Ishikawa (cell line): ENCODE results near the gene ISOC1.

Source experiments
- CREB1 ChIP-seq: IDR thresholded peaks from 2 replicates; pipeline ENCODE4 v1.6.1; 2012; ENCODE audit warnings: low read depth
- EP300 ChIP-seq: IDR thresholded peaks from 2 replicates; pipeline ENCODE4 v1.6.1; 2012; ENCODE audit warnings: borderline replicate concordance
- RAD21 ChIP-seq: IDR thresholded peaks from 2 replicates; pipeline ENCODE4 v1.6.1; 2012; ENCODE audit warnings: low read depth
- TAF1 ChIP-seq: IDR thresholded peaks from 2 replicates; pipeline ENCODE4 v1.6.1; 2012; ENCODE audit warnings: low read depth, mild to moderate bottlenecking
- TEAD4 ChIP-seq: IDR thresholded peaks from 2 replicates; pipeline ENCODE4 v1.6.1; 2012
- YY1 ChIP-seq: IDR thresholded peaks from 2 replicates; pipeline ENCODE4 v1.6.1; 2012; ENCODE audit warnings: low read depth

- TF ChIP-seq TAF1: no peak
- no peak for TF ChIP-seq CREB1
- no peak for TF ChIP-seq RAD21
- TF ChIP-seq TEAD4: no peak
- TF ChIP-seq YY1: no peak
- no peak for TF ChIP-seq EP300
Observed at GRCh38 chr5:129046151-129046550, 48.4 kb upstream of the ISOC1 start.
